Dermis blood vessel endothelial cell (primary cell): Measurements from ENCODE around the gene LILRB3. TPM values are rescaled to one million over a fixed set of nuclear protein-coding genes. Genes with fewer than 3 reads are reported as not detected.
"Not testable (repeated sequence)": the region's sequence is repeated elsewhere in the genome, so short reads cannot be mapped to it uniquely, and the experiment has no call there.

Source experiments
- DNase-seq: peaks from one replicate; pipeline ENCODE4 v3.0.0; 2010
- total RNA-seq: library from RNA; depleted of rRNA; stranded (reverse); fragments of >200 nt; gene quantifications from 2 replicates; pipeline ENCODE4 v1.2.3, GENCODE V29; 2014

LILRB3 gene
- total RNA-seq, 1 donor from 2014 or later = not detected

DNA sequence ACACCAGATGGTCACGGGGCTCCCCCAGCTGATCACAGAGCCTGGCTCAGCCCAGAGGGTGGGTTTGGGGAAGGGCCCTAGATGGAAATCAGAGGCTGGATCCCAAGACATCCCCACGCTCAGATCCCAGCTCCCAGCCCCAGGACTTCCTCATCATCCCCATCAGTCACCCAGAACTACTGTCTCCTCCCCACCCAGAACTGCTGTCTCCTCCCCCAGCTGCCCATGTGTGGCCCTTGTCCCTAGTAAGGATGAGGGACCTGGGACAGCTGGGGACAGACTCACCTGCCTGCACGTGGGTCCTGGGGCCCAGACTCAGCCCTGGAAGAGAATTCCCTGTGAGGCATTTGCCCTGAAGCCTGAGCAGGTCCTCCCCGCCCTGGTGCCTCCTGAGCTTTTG is 19.4 kb upstream of the LILRB3 start:
- not testable (repeated sequence) for DNase-seq

DNA sequence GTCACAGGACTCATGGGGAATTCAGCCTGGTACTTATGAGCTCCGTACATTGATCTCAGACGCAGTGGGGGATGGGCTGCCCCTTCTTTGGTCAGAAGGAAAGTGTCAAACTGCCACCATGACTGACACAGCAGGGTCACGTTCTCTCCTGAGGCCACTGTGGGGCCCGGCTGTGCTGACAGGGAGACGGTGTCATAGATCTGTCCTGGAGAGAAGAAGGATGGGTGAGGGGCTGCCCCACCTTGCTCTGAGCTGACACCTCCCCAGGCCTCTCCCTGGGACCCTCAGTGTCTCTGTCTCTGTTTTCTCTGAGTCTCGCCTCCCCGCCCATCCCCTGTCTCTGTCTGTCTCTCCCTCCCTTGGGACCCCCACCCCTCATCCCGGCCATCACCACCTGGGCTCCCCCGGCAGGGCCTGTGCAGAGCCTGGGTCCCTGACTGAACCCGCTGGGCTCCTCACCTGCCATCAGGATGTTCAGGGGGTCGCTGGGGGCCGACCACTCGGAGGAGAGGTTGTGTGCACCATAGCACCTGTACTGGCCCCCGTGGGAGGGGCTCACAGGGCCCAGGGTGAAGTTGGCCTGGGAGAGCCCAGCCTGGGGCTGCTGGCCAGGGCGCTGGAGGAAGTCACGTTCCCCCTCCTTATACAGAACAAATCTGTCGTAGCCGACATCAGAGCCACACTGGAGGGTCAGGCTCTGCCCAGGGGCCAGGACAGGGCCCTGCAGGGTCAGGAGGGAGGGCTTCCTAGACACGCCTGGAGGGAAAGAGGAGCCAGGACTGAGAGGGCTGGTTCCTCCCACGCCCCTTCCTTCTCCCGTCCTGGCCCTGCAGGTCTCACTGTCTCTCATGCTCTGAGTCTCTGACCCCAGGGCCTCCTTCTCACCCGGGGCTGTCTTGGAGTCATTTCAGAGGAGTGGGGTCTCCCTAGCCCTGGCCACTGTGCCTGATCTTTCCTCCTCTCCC is 17.8 kb upstream of the LILRB3 start:
- DNase-seq = not testable (repeated sequence)

DNA sequence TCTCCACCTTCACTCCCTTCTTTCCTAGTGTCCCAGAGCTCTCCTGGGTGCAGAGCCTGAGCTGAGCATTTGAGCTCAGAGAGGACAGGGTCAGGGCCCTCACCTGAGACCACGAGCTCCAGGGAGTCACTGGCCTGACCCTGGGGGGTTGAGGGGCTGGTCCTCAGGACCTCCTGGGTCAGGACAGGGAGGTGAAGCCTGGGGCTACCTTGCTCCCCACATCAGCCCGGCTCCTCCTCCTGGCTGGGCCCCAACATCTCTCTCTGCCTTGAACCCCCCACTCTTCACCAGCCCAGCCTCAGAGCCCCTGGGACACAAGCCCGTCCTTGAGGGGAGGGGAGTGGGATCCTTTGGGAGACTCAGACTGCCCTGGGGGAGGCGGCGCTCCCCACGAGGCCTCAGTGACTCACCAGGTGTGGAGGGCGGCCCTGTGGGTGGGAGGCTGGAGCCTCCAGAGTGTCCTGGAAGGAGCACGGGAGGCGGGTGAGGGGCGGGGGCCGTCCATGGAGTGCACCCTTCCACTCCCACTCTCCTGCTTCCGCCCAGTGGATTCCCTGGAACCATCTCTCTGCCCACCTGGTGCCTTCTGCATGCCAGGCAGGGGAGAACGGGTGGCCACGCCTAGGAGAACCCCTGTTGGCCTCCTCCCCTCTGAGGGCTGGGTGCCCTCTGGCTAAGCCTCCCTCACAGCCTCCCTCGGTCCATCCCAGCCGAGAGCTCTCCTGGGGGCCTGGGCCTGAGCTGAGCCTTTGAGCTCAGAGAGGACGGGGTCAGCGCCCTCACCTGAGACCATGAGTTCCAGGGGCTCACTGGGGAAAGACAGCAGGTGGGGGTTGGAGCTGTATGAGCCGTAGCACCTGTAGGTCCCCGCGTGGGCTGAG is 16.9 kb upstream of the LILRB3 start:
- not testable (repeated sequence) for DNase-seq

DNA sequence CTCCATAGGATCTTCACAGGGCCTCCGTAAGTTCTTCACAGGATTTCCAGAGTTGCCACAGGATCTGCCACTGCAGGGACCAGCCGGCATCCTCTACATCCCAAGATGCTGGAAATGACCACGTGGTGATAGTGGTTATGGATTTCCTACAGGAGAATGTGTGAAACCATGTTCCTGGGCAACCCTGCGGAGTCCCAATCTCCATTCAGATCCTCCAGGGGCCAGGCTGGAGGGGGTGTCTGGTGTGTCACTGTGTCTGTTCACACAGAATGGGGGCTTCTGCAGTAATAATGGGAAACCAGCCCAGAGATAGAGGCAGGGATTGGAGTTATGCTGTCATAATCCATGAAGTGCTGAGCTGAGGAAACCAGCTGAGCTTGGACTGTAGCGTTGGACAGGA is 11.1 kb upstream of the LILRB3 start:
- DNase-seq = no peak

DNA sequence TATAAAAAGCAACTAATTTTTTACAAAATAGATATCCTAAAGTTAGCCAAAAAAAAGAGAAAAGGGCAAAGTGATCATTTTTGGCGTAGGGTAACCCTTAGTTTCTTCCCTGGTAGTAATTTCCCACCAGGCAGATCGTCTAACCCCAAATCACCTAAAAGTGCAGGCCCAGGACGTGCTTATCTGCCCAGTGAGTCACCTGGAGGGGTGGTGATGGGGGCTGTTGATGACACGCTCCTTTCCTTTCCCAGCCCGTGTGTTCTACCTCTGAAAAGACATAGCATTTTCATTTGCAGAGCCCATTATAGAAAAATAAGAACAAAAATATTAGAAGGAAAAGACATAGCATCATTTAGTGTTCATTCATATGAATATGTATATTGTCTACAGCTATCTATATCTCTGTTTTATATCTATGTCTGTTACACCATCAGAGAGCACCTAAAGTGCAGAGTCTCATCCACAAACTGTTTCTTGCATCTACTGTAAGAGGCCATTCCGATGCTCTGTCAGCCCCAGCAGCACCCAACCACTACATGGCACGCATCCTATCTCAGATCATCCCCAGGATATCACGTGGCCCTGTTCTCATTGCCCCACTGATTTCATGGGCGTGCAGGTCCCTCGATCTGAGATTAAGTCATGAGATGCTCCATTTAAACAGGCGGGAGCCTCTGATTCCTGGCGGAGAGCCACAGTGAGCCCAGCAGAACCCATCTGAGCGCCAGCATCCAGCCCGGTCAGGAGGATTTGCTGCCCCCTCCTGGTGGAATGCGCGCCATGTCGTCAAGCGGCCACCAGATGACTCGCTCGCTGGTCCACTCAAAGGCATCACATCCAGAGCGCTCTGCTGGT is 8.5 kb upstream of the LILRB3 start:
- peak; percentile 87 for DNase-seq

DNA sequence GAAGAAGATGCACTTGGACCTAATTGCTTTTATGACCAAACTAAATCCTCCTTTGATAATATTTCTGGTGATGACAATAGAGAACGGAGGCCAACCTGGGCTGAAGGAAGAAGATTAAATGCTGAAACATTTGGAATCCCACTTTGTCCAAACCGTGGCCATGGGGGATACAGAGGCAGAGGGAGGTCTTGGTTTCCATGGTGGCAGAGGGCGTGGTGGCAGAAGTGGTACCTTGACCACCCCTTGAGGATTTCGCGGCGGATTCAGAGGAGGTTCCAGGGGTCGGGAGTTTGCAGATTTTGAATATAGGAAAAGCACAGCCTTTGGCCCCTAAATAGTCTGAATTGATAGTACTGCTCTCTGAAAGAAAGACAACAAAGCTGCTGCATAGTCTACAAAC is 7.2 kb upstream of the LILRB3 start:
- no peak for DNase-seq

DNA sequence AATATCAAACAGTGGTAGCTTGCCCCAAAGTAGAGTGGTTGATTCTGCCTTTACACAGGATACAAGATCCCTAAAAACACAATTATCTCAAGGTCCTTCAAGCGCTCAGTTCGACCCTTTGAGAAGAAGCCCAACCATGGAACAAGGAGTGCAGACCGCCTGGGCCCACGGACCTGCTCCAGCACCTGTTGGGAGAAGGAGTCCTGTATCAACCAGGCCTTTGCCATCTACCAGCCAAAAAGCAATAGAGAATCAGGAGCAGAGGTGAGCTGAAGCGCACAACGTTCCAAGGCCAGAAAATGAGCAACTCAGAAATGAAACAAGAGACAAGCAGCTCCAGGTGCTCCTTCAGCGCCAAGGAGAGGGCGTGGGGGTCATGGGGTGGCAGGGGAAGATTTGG is 6.3 kb upstream of the LILRB3 start:
- DNase-seq = no peak

DNA sequence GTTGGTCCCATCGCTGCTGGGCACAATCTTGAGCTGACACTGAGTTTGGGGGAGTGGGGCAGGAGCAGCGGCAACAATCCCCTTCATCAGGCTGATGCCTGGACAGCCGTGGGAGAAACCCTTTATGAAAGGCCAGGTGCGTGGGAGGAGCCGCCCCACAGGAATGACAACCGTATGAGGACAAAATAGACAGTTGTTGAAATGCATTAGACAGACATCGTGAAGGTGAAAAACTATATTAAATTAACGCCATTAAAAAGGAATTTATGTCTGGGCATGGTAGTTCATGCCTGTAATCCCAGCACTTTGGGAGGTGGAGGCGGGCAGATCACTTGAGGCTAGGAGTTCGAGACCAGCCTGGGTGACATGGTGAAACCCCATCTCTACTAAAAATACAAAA is 1.8 kb upstream of the LILRB3 start:
- not testable (repeated sequence) for DNase-seq

DNA sequence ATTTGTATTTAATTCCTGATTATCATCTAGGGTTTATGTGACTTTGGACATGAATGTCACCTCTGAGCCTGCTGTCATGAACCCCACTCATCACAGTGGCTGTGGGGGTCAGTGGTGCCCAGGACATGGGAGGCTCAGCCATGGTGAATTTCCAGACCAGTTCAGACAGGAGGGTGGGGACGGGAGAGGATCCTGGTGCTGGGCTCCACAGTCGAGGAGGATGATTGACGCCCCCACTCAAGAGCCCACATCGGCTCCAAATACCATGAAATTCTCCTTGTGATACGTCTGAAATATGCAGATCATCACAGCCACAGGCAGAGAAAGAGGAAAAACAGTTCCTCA is 1.1 kb upstream of the LILRB3 start:
- not testable (repeated sequence) for DNase-seq

DNA sequence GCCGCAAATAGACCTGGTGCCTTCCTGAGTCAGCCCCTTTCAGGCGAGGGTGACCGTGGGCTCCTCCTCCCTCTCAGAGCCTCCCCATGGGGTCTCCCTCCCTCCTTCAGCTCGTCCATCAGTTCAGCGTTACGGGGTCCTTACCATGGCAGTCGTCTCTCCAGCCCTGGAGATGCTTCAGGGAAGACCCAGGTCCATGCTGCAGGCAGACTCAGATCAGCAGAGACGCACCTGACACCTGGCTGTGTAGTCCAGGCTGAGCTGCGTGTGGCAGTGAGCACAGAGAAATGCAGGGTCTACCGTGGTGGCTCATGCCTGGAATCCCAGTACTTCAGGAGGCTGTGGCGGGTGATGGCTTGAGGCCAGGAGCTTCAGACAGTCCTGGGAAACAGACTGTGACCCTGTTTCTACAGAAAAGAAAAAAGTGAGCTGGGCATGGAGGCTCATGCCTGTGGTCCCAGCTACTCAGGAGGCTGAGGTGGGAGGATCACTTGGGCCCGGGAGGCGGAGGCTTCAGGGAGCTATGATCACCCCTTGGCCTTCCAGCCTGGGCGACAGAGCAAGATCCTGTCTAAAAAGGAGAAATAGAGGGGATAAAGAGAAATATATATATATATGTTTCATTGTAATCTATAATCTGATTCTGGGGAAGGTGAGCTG is 600 bp upstream of the LILRB3 start:
- DNase-seq = not testable (repeated sequence)

DNA sequence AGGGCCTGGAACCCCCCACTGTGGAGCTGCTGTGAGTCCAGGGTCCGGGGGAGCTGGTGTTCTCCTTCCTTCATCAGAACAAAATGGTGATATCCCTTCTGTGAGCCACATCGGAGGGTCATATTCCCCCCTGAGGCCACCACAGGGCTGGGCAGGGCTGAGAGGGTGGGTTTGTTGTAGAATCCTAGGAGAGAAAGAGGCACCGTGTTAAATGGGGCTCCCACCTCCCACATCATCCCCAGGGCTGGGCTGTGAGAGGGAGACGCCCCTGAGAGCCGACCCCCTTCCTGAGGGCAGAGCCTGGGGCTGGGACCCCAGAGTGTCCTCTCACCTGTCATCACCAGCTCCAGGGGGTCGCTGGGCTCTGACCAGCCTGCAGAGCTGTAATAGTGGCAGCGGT is 860 bp downstream of the LILRB3 start:
- not testable (repeated sequence) for DNase-seq

DNA sequence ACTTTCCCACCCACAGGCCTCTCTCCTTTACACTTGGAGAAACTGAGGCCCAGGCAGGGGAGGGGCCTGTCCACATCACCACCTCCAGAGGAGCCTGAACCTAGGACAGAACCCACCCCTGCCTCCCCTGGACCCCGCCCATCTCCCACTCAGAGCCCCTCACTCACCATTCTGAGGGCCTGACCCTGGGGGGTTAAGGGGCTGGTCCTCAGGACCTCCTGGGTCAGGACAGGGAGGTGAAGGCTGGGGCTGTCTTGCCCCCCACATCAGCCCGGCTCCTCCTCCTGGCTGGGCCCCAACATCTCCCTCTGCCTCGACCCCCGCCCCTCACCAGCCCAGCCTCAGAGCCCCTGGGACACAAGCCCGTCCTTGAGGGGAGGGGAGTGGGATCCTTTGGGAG is 3.1 kb downstream of the LILRB3 start:
- not testable (repeated sequence) for DNase-seq

DNA sequence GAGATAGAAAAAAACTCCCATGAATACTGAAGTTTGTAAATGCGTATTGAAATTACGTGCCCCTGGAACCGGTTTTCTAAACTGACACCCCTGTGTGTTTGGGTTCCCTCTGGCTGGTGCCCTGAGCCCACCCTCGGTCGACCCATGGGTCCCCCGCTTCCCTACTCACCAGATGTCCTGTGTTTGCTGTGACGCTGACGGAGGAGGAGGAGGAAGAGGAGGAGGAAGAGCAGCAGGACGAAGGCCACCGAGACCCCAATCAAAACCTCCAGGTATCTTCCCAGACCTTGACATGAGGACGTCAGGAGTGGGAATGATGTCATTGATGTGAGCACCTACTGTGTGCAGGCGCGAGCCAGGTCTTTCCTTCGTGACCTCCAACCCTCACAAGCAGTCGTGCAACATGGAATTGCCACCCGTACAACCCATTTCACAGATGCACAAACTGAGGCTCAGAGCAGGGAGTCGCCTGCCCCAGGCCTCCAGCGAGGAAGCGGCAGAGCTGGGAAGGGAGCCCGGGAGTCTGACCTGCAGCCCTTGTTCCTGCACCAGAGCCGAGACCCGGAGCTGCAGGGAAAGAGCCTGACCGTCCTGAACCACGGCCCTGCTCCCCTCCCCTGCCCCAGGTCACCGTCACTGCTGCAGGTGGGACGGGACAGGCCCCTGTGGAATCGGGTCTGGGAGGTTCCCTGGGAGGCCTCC is 3.7 kb downstream of the LILRB3 start:
- DNase-seq = no peak

DNA sequence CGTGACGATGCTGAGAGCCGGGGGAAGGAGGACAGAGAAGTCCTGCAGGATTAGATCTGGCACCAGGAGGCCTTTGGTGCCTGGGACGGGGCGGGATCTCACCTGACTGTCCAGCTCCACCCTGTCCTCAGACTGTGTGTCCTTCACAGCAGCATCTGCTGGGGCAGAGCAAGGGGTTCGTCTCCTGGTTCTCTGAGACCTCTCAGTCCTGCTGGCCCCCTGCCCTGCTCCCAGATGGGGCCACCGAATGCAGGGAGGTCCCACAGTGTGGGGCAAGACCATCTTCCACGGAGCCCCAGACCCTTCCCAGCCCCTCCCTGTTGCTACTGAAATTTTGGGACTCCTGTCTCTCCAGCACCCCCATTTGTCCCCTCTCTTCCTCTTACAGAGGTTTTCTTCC is 4.5 kb downstream of the LILRB3 start:
- no peak for DNase-seq

DNA sequence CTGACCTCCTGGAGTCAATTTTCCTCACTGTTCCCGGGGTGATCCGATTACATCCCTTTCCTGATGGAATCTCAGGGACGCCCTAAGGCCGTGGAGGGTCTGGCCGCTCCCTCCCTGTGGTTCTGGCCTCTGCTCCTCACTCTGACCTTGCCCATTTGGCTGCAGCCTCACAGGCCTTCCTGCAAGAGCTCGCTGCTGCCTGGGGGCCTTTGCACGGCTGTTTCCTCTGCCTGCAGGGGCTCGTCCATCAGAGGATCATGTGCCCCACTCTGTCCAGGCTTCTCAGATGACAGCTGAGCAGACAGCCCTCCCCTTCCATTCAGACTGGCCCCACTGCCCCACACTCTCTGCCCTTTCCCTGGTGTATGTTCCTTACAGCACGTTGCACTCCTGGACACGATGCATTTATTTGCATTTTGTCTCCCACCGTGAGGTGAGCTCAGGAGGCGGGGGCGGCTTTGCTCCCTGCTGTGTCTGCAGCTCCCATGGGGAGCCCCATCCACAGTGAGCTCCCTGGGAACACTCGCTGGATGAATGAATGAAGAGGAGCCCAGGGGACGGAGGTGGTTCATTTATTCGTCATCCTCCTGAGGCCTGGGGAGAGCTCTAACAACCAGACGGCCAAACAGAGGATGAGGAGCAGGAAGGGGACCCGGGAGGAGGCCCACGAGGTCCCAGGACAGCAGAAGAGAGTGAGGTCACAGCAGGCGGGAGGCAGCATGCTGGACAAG is 5.1 kb downstream of the LILRB3 start:
- DNase-seq = not testable (repeated sequence)

DNA sequence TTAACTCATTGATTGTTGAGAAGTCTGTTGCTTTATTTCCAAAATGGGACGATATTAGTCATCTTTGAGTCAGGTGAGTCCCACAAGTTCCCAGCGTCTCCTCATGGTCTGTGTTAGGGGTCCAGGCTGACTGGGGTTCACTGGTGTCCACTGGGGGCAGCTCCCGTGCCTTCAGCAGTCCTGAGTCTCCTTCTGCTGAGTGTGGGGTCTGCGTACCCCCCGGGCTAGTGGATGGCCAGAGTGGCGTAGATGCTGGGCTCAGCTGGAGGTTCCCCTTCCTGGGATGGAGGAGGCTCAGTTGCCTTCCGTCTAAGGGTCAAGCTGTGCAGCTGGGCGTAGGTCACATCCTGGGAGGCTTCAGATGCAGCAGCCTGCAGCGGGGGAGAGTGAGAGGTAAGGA is 5.9 kb downstream of the LILRB3 start:
- no peak for DNase-seq

DNA sequence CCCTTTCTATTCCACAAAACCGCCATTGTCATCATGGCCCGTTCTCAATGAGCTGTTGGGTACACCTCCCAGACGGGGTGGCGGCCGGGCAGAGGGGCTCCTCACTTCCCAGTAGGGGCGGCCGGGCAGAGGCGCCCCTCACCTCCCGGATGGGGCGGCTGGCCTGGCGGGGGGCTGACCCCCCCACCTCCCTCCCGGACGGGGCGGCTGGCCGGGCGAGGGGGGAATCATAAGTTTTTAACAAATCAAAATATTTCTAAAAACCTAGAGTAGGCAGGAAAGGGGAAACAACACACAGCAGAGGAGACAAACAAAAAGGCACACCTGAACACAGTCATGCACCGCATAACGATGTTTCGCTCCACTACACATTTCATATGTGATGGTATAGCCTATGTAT is 8.1 kb downstream of the LILRB3 start:
- not testable (repeated sequence) for DNase-seq

DNA sequence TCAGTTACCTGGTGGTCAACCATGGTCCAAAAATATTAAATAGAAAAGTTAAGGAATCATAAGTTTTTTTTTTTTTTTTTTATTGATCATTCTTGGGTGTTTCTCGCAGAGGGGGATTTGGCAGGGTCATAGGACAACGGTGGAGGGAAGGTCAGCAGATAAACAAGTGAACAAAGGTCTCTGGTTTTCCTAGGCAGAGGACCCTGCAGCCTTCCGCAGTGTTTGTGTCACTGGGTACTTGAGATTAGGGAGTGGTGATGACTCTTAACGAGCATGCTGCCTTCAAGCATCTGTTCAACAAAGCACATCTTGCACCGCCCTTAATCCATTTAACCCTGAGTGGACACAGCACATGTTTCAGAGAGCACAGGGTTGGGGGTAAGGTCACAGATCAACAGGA is 8.6 kb downstream of the LILRB3 start:
- not testable (repeated sequence) for DNase-seq

DNA sequence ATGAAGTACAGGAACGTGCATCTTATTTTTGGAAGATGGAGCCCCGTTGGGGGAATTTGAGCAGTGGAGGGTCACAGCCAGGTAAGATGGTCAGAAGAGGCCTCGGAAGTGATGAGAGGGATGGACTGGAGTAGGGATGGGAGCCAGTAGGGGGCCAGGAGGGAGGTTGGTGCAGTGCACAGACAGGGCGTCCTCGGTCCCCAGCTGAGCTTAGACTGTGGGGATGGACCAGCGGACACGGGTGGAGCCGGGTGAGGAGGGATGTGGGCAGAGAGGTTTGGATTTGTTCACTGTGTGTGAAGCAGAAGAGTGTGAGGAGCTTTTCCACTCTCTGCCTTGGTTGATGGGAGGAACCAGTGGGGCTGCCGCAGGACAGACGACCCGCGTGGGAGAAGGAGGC is 11.6 kb downstream of the LILRB3 start:
- DNase-seq = no peak

DNA sequence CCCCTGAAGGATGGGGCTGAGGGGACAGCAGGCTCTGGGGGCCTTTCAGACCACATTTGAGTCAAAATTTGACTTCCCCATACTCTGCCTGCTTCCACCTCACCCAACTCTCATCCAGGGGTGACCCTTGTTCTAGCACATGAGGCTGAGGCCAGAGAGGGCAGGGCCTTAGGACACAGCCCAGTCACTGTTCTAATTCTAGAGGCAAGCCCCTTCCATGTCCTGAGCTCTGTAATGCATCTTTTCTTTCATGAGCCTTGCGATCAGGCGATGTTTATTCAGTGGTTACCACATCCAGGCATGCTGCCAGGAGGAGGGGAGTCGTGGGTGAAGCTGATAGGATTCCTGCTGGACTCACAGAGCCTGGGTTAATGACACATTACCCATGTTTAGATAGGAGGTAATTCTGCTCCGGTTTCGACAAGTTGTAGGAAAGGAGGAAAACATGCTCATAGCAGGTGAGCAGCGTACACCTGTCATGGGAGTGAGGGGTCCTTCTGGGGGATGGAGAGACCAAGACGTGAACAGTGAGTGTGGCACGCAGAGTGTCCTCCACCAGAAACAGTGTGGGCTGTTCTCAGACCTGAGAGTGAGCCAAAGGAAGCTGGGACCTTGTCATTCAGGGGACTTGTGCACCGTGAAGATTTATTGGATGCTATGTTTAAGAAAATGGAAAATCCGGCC is 12.9 kb downstream of the LILRB3 start:
- DNase-seq = peak; percentile 95
